NCI-H2081 (cell line): Measurements from ENCODE around the gene ZNF274.
A peak's percentile ranks its signal among the peaks of the same experiment; 100 is the strongest.
"Not testable (repeated sequence)": the region's sequence is repeated elsewhere in the genome, so short reads cannot be mapped to it uniquely, and the experiment has no call there.

Experiments used
- DNase-seq, 2 experiments: peaks; one replicate each; lab custom pipeline; 2025; lab: John Stamatoyannopoulos, UW

ZNF274 gene

DNA sequence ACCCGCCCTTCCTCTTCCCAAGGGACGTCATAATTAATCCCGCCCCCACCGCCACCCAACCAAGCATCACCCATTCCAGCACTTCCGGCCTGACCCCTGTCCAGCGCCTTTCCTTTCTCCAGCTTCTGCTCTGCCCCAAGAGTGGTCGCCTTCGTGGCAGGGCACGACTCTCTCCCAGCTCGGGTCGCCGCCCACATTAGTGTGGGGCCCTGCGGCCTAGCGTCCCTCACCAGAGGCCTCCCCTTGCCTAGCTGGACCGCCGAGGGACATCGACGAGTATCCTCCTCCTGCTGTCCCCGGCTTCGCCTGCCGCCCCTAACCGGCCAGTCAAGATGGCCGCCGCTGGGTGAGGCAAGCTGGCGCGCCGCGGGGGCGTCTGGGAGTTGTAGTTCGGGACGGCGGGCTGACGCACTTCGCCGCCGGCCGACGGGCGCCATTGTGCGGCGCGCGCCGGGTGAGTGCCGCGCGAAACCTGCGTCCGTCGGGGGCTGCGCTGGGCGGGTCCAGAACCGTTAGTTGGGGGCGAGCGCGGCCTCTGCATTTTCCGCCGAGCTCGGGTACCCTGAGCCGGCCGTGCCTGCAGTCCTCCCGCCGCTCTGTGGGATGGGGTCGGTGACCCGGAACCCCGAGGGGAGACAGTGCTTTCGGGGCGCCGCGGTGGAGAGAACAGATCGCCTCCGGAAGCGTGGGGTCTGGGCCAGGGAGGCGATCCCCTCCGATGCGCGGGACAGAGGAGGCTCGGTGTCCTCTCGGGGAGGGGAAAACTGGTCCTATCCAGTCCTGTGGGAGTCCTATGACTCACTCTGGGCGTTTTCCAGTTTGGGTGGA, at the start of gene ZNF274:
Gene ZNF274, plus strand, starts transcription at position 73 of the 828 bp plus-strand sequence. CDS start 905 bp downstream, outside the sequence.
- peak; percentile 87 to 90 for DNase-seq

- DNase-seq = no peak
Observed at GRCh38 chr19:58134244-58134643, 48.6 kb upstream of the ZNF274 start.

- DNase-seq = no peak
Observed at GRCh38 chr19:58145849-58146248, 37.0 kb upstream of the ZNF274 start.

DNA sequence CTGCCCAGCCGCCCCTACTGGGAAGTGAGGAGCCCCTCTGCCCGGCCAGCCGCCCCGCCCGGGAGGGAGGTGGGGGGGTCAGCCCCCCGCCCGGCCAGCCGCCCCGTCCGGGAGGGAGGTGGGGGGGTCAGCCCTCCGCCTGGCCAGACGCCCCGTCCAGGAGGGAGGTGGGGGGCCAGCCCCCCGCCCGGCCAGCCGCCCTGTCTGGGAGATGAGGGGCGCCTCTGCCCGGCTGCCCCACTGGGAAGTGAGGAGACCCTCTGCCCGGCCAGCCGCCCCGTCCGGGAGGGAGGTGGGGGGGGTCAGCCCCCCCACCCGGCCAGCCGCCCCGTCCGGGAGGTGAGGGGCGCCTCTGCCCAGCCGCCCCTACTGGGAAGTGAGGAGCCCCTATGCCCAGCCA, 35.4 kb upstream of the ZNF274 start:
- not testable (repeated sequence) for DNase-seq

- peak; percentile 19 to 44 for DNase-seq
Observed at GRCh38 chr19:58150328-58150921, 32.4 kb upstream of the ZNF274 start, which contains the start of gene ZNF329. ZNF329 (minus strand) TSS chr19:58150789; CDS start chr19:58129503, 21,286 bp downstream.

GRCh38 chr19:58153386-58153785, 29.5 kb upstream of the ZNF274 start:
- no peak for DNase-seq

- DNase-seq = no peak
Observed at GRCh38 chr19:58154287-58154678, 28.6 kb upstream of the ZNF274 start.

GRCh38 chr19:58154679-58155648, 27.9 kb upstream of the ZNF274 start:
- DNase-seq = peak; percentile 91 to 93

DNA sequence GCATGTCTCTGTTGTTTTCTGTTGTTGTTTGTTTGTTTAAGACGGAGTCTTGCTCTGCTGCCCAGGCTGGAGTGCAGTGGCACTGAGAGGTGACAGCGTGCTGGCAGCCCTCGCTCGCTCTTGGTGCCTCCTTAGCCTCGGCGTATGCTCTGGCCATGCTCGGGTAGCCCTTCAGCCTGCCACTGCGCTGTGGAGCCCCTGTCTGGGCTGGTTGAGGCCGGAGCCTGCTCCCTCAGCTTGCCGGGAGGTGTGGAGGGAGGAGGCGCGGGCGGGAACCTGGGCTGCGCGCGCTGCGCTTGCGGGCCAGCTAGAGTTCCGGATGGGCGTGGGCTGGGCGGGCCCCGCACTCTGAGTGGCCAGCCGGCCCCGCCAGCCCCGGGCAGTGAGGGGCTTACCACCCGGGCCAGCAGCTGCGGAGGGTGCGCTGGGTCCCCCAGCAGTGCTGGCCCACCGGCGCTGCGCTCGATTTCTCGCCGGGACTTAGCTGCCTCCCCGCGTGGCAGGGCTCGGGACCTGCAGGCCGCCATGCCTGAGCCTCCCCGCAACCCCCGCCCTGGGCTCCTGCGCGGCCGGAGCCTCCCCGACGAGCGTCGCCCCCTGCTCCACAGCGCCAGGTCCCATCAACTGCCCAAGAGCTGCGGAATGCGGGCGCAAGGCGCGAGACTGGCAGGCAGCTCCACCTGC, 25.7 kb upstream of the ZNF274 start:
- DNase-seq = no peak

- DNase-seq = no peak
Observed at GRCh38 chr19:58166268-58166667, 16.6 kb upstream of the ZNF274 start.

- DNase-seq = no peak
Observed at GRCh38 chr19:58166708-58167280, 16.1 kb upstream of the ZNF274 start.

- no peak for DNase-seq
Observed at GRCh38 chr19:58170860-58171259, 12.0 kb upstream of the ZNF274 start.

GRCh38 chr19:58181902-58182576, 822 bp upstream of the ZNF274 start:
- DNase-seq = peak; percentile 38 to 61

- no peak for DNase-seq
Observed at GRCh38 chr19:58182577-58182988, 278 bp upstream of the ZNF274 start.

GRCh38 chr19:58183817-58184215, 955 bp downstream of the ZNF274 start:
- DNase-seq = peak in 1 of 2 experiments; percentile 58

DNA sequence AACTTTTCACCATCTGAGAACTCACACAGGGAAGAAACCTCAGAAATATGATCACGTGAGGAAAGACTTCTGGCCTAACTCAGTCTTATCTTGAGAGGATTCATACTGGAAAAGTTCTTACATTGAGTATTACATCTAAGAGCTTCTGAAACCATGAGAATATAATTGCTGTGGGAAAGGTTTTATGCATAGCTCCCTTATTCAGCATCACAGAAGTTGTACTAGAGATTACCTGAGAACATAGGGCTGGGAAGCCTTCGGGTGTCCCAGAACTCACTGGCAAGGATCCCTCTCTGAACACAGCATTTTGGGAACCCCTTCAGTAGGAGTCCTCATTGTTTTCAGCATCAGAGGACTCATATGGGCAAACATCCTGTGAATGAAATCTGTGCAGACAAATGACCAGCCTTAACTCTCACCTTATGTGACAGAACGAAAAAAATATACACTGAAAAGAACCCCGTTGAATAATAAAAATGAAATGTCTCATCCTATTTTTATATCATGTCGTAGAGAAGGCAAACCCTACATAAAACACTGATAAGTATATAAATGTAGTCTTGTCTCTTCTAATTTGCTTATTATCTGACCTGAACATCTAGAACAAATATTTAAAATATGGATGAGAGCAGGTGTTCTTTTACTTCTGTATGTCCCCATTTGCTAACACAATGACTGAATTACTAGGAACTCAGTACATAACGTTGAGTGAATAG, 14.2 kb downstream of the ZNF274 start:
- no peak for DNase-seq

GRCh38 chr19:58203814-58204475, 21.1 kb downstream of the ZNF274 start:
- DNase-seq = no peak

GRCh38 chr19:58204566-58204965, 21.7 kb downstream of the ZNF274 start:
- no peak for DNase-seq

DNA sequence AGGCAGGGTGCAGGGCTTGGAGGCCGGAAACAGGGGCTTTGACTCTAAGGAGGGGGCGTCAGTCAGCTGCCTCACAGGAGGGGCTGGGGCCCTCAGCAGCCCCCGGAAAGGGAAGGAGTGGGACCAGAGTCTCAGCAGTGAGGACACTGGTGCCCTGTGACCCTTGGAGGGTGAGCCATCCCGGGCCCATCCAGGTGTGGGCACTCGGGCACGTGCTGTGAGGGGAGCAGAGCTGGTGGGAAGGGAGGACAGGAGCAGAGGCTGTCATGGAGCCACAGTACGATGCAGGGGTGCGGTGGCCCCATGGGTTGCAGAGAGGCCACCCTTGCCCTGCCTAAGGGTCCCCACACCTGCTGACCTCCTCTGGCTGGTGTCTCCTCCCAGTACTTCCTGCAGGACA, 26.7 kb downstream of the ZNF274 start:
- DNase-seq = no peak
